Activated CD4-positive, alpha-beta T cell treated with anti-CD3 and anti-CD28 coated beads for 48 hours (primary cell): Measurements from ENCODE around the gene IZUMO2.

Experiments used
- DNase-seq: peaks from one replicate; pipeline ENCODE4 v3.0.0-alpha.2; 2020

The IZUMO2 gene

GRCh38 chr19:50162988-50163387, at the start of gene IZUMO2:
Gene IZUMO2 (minus strand): TSS chr19:50163281. CDS start chr19:50163194, 87 bp downstream.
- DNase-seq: peak; percentile 12

GRCh38 chr19:50210425-50210824, 47.3 kb upstream of the IZUMO2 start:
- no peak for DNase-seq

GRCh38 chr19:50209131-50209530, 46.0 kb upstream of the IZUMO2 start:
- no peak for DNase-seq

GRCh38 chr19:50207730-50208129, 44.6 kb upstream of the IZUMO2 start:
- DNase-seq: no peak

- DNase-seq: no peak
Measured at GRCh38 chr19:50206191-50206590, 43.1 kb upstream of the IZUMO2 start.

GRCh38 chr19:50205681-50206138, 42.6 kb upstream of the IZUMO2 start:
- DNase-seq: no peak

- peak; percentile 25 for DNase-seq
Measured at GRCh38 chr19:50204811-50205675, 42.0 kb upstream of the IZUMO2 start.

- DNase-seq: no peak
Measured at GRCh38 chr19:50204081-50204428, 41.0 kb upstream of the IZUMO2 start.

GRCh38 chr19:50203281-50204080, 40.4 kb upstream of the IZUMO2 start, which contains the start of gene MYH14:
Gene MYH14 (plus strand): TSS chr19:50203622. CDS start chr19:50210366, 6,744 bp downstream.
- DNase-seq: peak; percentile 51

- no peak for DNase-seq
Measured at GRCh38 chr19:50202962-50203280, 39.8 kb upstream of the IZUMO2 start.

GRCh38 chr19:50202386-50202785, 39.3 kb upstream of the IZUMO2 start:
- DNase-seq: no peak

- DNase-seq: no peak
Measured at GRCh38 chr19:50199259-50199555, 36.1 kb upstream of the IZUMO2 start.

GRCh38 chr19:50198431-50199258, 35.6 kb upstream of the IZUMO2 start:
- DNase-seq: no peak

GRCh38 chr19:50197348-50197747, 34.3 kb upstream of the IZUMO2 start:
- no peak for DNase-seq

- no peak for DNase-seq
Measured at GRCh38 chr19:50196322-50196932, 33.3 kb upstream of the IZUMO2 start.

- no peak for DNase-seq
Measured at GRCh38 chr19:50195224-50195623, 32.1 kb upstream of the IZUMO2 start.

GRCh38 chr19:50192463-50193211, 29.6 kb upstream of the IZUMO2 start:
- no peak for DNase-seq

- no peak for DNase-seq
Measured at GRCh38 chr19:50191216-50191615, 28.1 kb upstream of the IZUMO2 start.

GRCh38 chr19:50190439-50190891, 27.4 kb upstream of the IZUMO2 start:
- DNase-seq: no peak

GRCh38 chr19:50189331-50189730, 26.2 kb upstream of the IZUMO2 start:
- no peak for DNase-seq

GRCh38 chr19:50187937-50188336, 24.9 kb upstream of the IZUMO2 start:
- DNase-seq: no peak

GRCh38 chr19:50184196-50184595, 21.1 kb upstream of the IZUMO2 start:
- no peak for DNase-seq
